ENCODE measurements around the gene ANKRD13C. TPM values are rescaled to one million over a fixed set of nuclear protein-coding genes. Genes with fewer than 3 reads are reported as not detected.
A peak's percentile ranks its signal among the peaks of the same experiment; 100 is the strongest.

ANKRD13C gene, protein sequence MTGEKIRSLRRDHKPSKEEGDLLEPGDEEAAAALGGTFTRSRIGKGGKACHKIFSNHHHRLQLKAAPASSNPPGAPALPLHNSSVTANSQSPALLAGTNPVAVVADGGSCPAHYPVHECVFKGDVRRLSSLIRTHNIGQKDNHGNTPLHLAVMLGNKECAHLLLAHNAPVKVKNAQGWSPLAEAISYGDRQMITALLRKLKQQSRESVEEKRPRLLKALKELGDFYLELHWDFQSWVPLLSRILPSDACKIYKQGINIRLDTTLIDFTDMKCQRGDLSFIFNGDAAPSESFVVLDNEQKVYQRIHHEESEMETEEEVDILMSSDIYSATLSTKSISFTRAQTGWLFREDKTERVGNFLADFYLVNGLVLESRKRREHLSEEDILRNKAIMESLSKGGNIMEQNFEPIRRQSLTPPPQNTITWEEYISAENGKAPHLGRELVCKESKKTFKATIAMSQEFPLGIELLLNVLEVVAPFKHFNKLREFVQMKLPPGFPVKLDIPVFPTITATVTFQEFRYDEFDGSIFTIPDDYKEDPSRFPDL
- 17.8 and 18.9 TPM in 2 replicates for total RNA-seq (2022)
- Bru-seq, nascent RNA = percentile 82 among the genes with signal in this experiment
- BruChase-seq, experiment 1, labeled RNA remaining after a 6-hour chase = percentile 75 among the genes with signal in this experiment
- BruChase-seq, experiment 2, labeled RNA remaining after a 2-hour chase = percentile 79 among the genes with signal in this experiment
- long read RNA-seq, full-length matches to known transcripts = 35 of 74 reads
- long read RNA-seq, partial matches to known transcripts = 3 of 74 reads
- long read RNA-seq, other reads (novel, unspliced or antisense) = 36 of 74 reads

DNA sequence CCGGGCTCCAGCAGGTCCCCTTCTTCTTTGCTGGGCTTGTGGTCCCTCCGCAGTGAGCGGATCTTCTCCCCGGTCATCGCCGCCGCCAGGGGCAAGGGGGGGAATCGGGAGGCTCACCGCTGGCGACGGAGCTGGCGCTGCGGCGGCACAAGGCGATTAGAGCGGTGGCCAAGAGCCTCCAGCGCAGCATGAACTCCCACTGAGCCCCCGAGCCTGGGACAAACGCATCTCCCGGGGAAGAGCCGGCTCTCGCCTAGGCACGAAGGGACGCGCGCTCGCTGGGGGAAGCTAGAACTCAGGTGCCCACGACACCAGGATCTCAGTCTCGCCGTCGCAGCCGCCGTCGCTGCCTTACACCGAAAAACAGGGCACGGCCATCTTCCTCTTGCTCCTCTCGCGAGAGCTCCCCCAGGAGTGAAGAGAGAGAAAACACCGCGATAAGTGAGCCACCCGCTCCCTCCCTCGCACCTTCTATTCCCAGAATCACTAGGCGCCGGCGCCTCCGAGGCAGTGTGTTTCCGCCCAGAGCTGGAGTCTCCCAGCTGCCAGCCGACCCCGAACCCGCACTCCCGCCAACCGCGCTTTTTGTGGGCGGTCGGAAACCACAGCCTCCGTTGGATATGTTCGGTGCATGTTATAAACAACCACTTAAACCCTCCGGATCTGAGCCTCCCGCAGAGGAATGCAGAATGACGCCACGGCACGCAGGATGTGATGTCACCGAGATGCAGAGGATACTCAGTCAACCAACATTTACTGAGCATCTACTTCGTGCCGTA, at the start of gene ANKRD13C:
Gene ANKRD13C (minus strand): TSS at position 391 of the 779 bp plus-strand sequence. CDS start 314 bp downstream, at position 77.
- BruUV-seq (replicated peaks) = no TSS peak
- intact Hi-C loops (cut with micrococcal nuclease) = loop anchor here (1.0 to 5.0 kb wide), 3 partner anchors 57 to 156 kb away; partner anchors contain the start of genes CTH and LRRC40
- Mint-ChIP-seq H3K27ac (ENCODE audit: low read depth, unreplicated experiment) (peak within 1 kb of the TSS; percentile 99), H3K27me3 (ENCODE audit: insufficient read depth, unreplicated experiment) (no peaks in the 10 kb centered on the region), H3K36me3 (ENCODE audit: insufficient read depth, unreplicated experiment) (peaks cover 4% of the 10 kb centered on the region), H3K4me1 (ENCODE audit: insufficient read depth, unreplicated experiment) (peaks cover 14% of the 10 kb centered on the region), H3K4me3 (ENCODE audit: unreplicated experiment) (peak within 1 kb of the TSS; percentile 98), H3K9me3 (ENCODE audit: unreplicated experiment) (no peaks in the 10 kb centered on the region)
- POLR2A ChIA-PET = interaction anchor here (0.6 to 5.5 kb wide), 29 partner anchors 9 to 1858 kb away, joined by 3 to 169 read pairs (median 4); partner anchors contain the start of genes CTH, LRRC40, SRSF11 and ZRANB2
- DNase-seq (ENCODE audit: unreplicated experiment) = peak; percentile 97
- CTCF ChIA-PET = interaction anchor here (0.5 to 1.5 kb wide), 6 partner anchors 53 to 1402 kb away, joined by 3 to 4 read pairs (median 3); partner anchors contain the start of gene CTH
- TF ChIP-seq, protein P1, sequence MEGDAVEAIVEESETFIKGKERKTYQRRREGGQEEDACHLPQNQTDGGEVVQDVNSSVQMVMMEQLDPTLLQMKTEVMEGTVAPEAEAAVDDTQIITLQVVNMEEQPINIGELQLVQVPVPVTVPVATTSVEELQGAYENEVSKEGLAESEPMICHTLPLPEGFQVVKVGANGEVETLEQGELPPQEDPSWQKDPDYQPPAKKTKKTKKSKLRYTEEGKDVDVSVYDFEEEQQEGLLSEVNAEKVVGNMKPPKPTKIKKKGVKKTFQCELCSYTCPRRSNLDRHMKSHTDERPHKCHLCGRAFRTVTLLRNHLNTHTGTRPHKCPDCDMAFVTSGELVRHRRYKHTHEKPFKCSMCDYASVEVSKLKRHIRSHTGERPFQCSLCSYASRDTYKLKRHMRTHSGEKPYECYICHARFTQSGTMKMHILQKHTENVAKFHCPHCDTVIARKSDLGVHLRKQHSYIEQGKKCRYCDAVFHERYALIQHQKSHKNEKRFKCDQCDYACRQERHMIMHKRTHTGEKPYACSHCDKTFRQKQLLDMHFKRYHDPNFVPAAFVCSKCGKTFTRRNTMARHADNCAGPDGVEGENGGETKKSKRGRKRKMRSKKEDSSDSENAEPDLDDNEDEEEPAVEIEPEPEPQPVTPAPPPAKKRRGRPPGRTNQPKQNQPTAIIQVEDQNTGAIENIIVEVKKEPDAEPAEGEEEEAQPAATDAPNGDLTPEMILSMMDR (IDR thresholded peaks at IDR 0.05; ENCODE audit: unreplicated experiment) = no peak

DNA sequence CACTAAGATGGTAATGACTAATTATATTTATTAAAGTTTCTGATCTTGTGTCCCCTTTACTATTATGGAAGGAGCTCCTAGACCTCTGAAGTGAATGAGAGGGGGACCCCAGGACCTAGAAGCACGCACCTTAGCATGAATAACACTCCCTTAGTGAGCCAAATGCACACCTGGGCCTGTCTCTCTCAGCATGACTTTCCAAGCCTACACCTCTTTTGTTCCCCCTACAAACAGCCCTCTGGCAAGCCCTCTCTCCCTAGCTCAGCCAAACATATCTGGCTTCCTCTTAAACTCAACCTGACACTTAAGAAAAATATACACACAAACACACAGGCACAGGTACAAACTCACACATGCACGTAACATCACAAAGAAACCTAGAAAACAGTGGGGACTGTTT, 49.2 kb upstream of the ANKRD13C start:
- intact Hi-C loops (cut with micrococcal nuclease) = no loop called here
- H3K4me3 Mint-ChIP-seq (ENCODE audit: unreplicated experiment) = no peak overlapping the region
- no TSS peak for BruUV-seq (replicated peaks)
- H3K27me3 Mint-ChIP-seq (ENCODE audit: insufficient read depth, unreplicated experiment) = no peaks in the 10 kb centered on the region
- H3K9me3 Mint-ChIP-seq (ENCODE audit: unreplicated experiment) = no peaks in the 10 kb centered on the region
- H3K36me3 Mint-ChIP-seq (ENCODE audit: insufficient read depth, unreplicated experiment) = no peaks in the 10 kb centered on the region
- DNase-seq (ENCODE audit: unreplicated experiment) = no peak
- ChIA-PET CTCF (no interaction called here), POLR2A (interaction anchor here (2.4 kb wide), 1 partner anchor 50 kb away, joined by 8 read pairs; the partner anchor contains the start of gene ANKRD13C)
- no peaks in the 10 kb centered on the region for H3K4me1 Mint-ChIP-seq (ENCODE audit: insufficient read depth, unreplicated experiment)
- no peak overlapping the region for H3K27ac Mint-ChIP-seq (ENCODE audit: low read depth, unreplicated experiment)
- TF ChIP-seq, protein P1 (IDR thresholded peaks at IDR 0.05; ENCODE audit: unreplicated experiment) = no peak

DNA sequence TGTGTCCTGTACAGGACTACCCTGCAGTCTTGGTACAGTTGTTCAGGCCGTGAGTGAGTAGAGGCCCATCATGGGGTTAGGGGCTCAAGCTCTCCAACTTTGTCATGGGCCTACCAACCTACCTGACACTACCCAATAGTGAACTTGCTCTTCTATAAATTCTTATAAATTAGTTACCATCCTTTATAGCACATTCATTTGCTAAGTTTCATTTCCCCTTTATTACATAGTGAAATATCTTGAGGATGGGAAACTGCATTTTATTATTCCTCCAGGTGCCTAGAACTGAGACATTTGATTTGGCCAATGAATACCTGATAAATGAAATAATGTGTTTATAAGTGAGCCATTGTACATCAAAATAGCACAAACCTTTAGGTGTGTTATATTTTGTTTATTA, 47.5 kb upstream of the ANKRD13C start:
- intact Hi-C loops (cut with micrococcal nuclease) = no loop called here
- H3K4me1 Mint-ChIP-seq (ENCODE audit: insufficient read depth, unreplicated experiment) = no peaks in the 10 kb centered on the region
- no peak overlapping the region for H3K27ac Mint-ChIP-seq (ENCODE audit: low read depth, unreplicated experiment)
- TF ChIP-seq, protein P1 (IDR thresholded peaks at IDR 0.05; ENCODE audit: unreplicated experiment) = no peak
- H3K36me3 Mint-ChIP-seq (ENCODE audit: insufficient read depth, unreplicated experiment) = no peaks in the 10 kb centered on the region
- ChIA-PET POLR2A (interaction anchor here (1.9 to 2.4 kb wide), 2 partner anchors 9 to 48 kb away, joined by 8 to 15 read pairs; partner anchors contain the start of genes ANKRD13C and CTH), CTCF (interaction anchor here (0.6 to 1.3 kb wide), 2 partner anchors 8 to 29 kb away, joined by 3 read pairs; partner anchors contain the start of gene CTH)
- no peak for DNase-seq (ENCODE audit: unreplicated experiment)
- H3K27me3 Mint-ChIP-seq (ENCODE audit: insufficient read depth, unreplicated experiment) = no peaks in the 10 kb centered on the region
- no peak overlapping the region for H3K4me3 Mint-ChIP-seq (ENCODE audit: unreplicated experiment)
- no TSS peak for BruUV-seq (replicated peaks)
- no peaks in the 10 kb centered on the region for H3K9me3 Mint-ChIP-seq (ENCODE audit: unreplicated experiment)
